GM18507 (cell line): ENCODE data around the gene HSF4.

Source experiments
- DNase-seq: peaks from one replicate; pipeline ENCODE4 v3.0.0; 2011; ENCODE audit warnings: low read depth; ENCODE audit not compliant: insufficient read length; ENCODE audit errors: extremely low spot score
- FAIRE-seq: peaks from 2 replicates; lab custom pipeline; 2011; peaks lifted over from hg19 to GRCh38; lab: Jason Lieb, UNC

The HSF4 gene

GRCh38 chr16:67211674-67212073 is 47.1 kb downstream of the HSF4 start:
- FAIRE-seq, result no peak

GRCh38 chr16:67212766-67213165 is 48.2 kb downstream of the HSF4 start:
- DNase-seq, result no peak

More at GRCh38 chr16:67211674-67212073, 47.1 kb downstream of the HSF4 start:
- no peak for DNase-seq

GRCh38 chr16:67213197-67214019 is 48.9 kb downstream of the HSF4 start:
- DNase-seq (no peak), FAIRE-seq (no peak)

More at GRCh38 chr16:67212766-67213165, 48.2 kb downstream of the HSF4 start:
- FAIRE-seq, result no peak

- no peak for DNase-seq
These were observed 51.2 kb downstream of the HSF4 start for GRCh38 chr16:67215706-67216105.

GRCh38 chr16:67216612-67217490 is 52.3 kb downstream of the HSF4 start:
- no peak for FAIRE-seq

More at GRCh38 chr16:67215706-67216105, 51.2 kb downstream of the HSF4 start:
- FAIRE-seq, result no peak

More at GRCh38 chr16:67216612-67217490, 52.3 kb downstream of the HSF4 start:
- DNase-seq, result no peak
